OCI-LY3 (cell line): ENCODE results near the gene ASPA.

ENCODE experiments used
- H2AFZ ChIP-seq: fragments of 200-600, 300-600 bp; shearing (Covaris generic); 2 replicates; pipeline ENCODE4 v1.6.0; 2014; ENCODE audit warnings: antibody characterized with exemption, low read depth, low read length
- H3K27ac ChIP-seq: fragments of 200-600, 300-600 bp; sonication (generic); 2 replicates; pipeline ENCODE4 v1.5.1; 2014; ENCODE audit warnings: mild to moderate bottlenecking, low read length, moderate library complexity, mixed read lengths
- H3K27me3 ChIP-seq: fragments of 200-600, 300-600 bp; sonication (generic); 2 replicates; pipeline ENCODE4 v1.6.1; 2014; ENCODE audit warnings: low read depth, low read length, mixed read lengths
- H3K36me3 ChIP-seq: fragments of 200-600, 300-600 bp; sonication (generic); replicated peaks from 2 replicates; pipeline ENCODE3; 2014; ENCODE audit warnings: low read depth, low read length, mixed read lengths
- H3K4me1 ChIP-seq: fragments of 300-600, 200-600 bp; sonication (generic); 2 replicates; pipeline ENCODE4 v1.6.1; 2014; ENCODE audit warnings: low read length, mixed read lengths
- H3K4me2 ChIP-seq: fragments of 200-600, 300-600 bp; sonication (generic); 2 replicates; pipeline ENCODE4 v1.6.1; 2014; ENCODE audit warnings: low read length, mixed read lengths
- H3K4me3 ChIP-seq: fragments of 300-600, 200-600 bp; sonication (generic); 2 replicates; pipeline ENCODE4 v1.5.1; 2014; ENCODE audit warnings: antibody characterized with exemption, mild to moderate bottlenecking, low read length, moderate library complexity
- H3K79me2 ChIP-seq: fragments of 300-600, 200-600 bp; shearing (Covaris generic); 2 replicates; pipeline ENCODE4 v1.6.1; 2014; ENCODE audit warnings: mild to moderate bottlenecking, low read length, mixed read lengths
- H3K9ac ChIP-seq: fragments of 300-600, 200-600 bp; shearing (Covaris generic); 2 replicates; pipeline ENCODE4 v1.6.0; 2014; ENCODE audit warnings: mild to moderate bottlenecking, low read length, moderate library complexity
- H3K9me3 ChIP-seq: fragments of 200-600, 300-600 bp; shearing (Covaris generic); 2 replicates; pipeline ENCODE4 v1.6.1; 2014; ENCODE audit warnings: low read length, mixed read lengths; ENCODE audit not compliant: insufficient read depth
- H4K20me1 ChIP-seq: fragments of 200-600, 300-600 bp; sonication (generic); 2 replicates; pipeline ENCODE4 v1.6.1; 2016; ENCODE audit warnings: low read length, mixed read lengths; ENCODE audit not compliant: insufficient read depth
- CTCF ChIP-seq: fragments of 200-600, 300-600 bp; sonication (generic); IDR thresholded peaks from 2 replicates; pipeline ENCODE4 v1.5.1; 2014; ENCODE audit warnings: antibody characterized with exemption, low read length, low read depth
- EZH2phosphoT487 ChIP-seq: fragments of 200-600 bp; shearing (Covaris generic); IDR thresholded peaks from 2 replicates; pipeline ENCODE4 v1.6.1; 2018; ENCODE audit warnings: antibody characterized with exemption, mixed run types, low read depth

The ASPA gene

GRCh38 chr17:3532106-3532858 is 56.5 kb downstream of the ASPA start:
- TF ChIP-seq EZH2phosphoT487 = no peak

GRCh38 chr17:3532859-3533142 is 57.0 kb downstream of the ASPA start:
- Histone ChIP-seq H3K4me3 (no peak overlapping the region), H2AFZ (no peak overlapping the region), H3K9ac (no peak overlapping the region), H4K20me1 (no peaks in the 10 kb centered on the region), H3K79me2 (no peaks in the 10 kb centered on the region), H3K27ac (no peak overlapping the region), H3K36me3 (no peaks in the 10 kb centered on the region), H3K27me3 (no peaks in the 10 kb centered on the region), H3K9me3 (no peaks in the 10 kb centered on the region), H3K4me1 (no peaks in the 10 kb centered on the region), H3K4me2 (no peak overlapping the region)
- no peak for TF ChIP-seq EZH2phosphoT487
- no peak for TF ChIP-seq CTCF

More at GRCh38 chr17:3532106-3532858, 56.5 kb downstream of the ASPA start:
- H3K4me3 ChIP-seq = no peak overlapping the region
- H3K36me3 ChIP-seq = no peaks in the 10 kb centered on the region
- H3K79me2 ChIP-seq = no peaks in the 10 kb centered on the region
- H3K4me2 ChIP-seq = no peak overlapping the region
- H3K27ac ChIP-seq = no peak overlapping the region
- H4K20me1 ChIP-seq = no peaks in the 10 kb centered on the region
- H3K27me3 ChIP-seq = no peaks in the 10 kb centered on the region
- no peaks in the 10 kb centered on the region for H3K9me3 ChIP-seq
- no peak overlapping the region for H3K9ac ChIP-seq
- H2AFZ ChIP-seq = no peak overlapping the region
- H3K4me1 ChIP-seq = no peaks in the 10 kb centered on the region

- H3K36me3 ChIP-seq = no peaks in the 10 kb centered on the region
- no peak overlapping the region for H3K4me3 ChIP-seq
- no peak overlapping the region for H3K4me2 ChIP-seq
- TF ChIP-seq EZH2phosphoT487 = no peak
- TF ChIP-seq CTCF = no peak
- no peaks in the 10 kb centered on the region for H3K9me3 ChIP-seq
- no peak overlapping the region for H2AFZ ChIP-seq
- H3K9ac ChIP-seq = no peak overlapping the region
- no peak overlapping the region for H3K27ac ChIP-seq
- H3K4me1 ChIP-seq = no peaks in the 10 kb centered on the region
- no peaks in the 10 kb centered on the region for H3K27me3 ChIP-seq
- no peaks in the 10 kb centered on the region for H3K79me2 ChIP-seq
- no peaks in the 10 kb centered on the region for H4K20me1 ChIP-seq
These were observed 58.0 kb downstream of the ASPA start for GRCh38 chr17:3533752-3534151.

GRCh38 chr17:3534881-3535252 is 59.1 kb downstream of the ASPA start:
- TF ChIP-seq EZH2phosphoT487 = no peak
- no peak for TF ChIP-seq CTCF
- Histone ChIP-seq H3K27me3 (no peaks in the 10 kb centered on the region), H3K79me2 (no peaks in the 10 kb centered on the region), H3K4me3 (no peak overlapping the region), H3K9ac (no peak overlapping the region), H3K27ac (no peak overlapping the region), H2AFZ (no peak overlapping the region), H3K4me1 (no peaks in the 10 kb centered on the region), H3K9me3 (no peaks in the 10 kb centered on the region), H3K4me2 (no peak overlapping the region), H4K20me1 (no peaks in the 10 kb centered on the region), H3K36me3 (no peaks in the 10 kb centered on the region)
